Stimulated activated CD4-positive, alpha-beta T cell treated with anti-CD3 and anti-CD28 coated beads, Interleukin-4, amount 100 ng/mL, for 4 hours (primary cell): ENCODE data around the gene ADD2.

Experiments used
- DNase-seq, 2 experiments: peaks; one replicate each; pipeline ENCODE4 v3.0.0-alpha.2; 2020

ADD2 gene

GRCh38 chr2:70784320-70784719 is 16.3 kb upstream of the ADD2 start:
- DNase-seq, result no peak

GRCh38 chr2:70779911-70780545 is 12.0 kb upstream of the ADD2 start:
- no peak for DNase-seq

- no peak for DNase-seq
Measured at GRCh38 chr2:70779491-70779890, 11.5 kb upstream of the ADD2 start.

- no peak for DNase-seq
Measured at GRCh38 chr2:70778676-70779075, 10.7 kb upstream of the ADD2 start.

- DNase-seq, result no peak
Measured at GRCh38 chr2:70777450-70777849, 9.4 kb upstream of the ADD2 start.

GRCh38 chr2:70776266-70776665 is 8.3 kb upstream of the ADD2 start:
- no peak for DNase-seq

- no peak for DNase-seq
Measured at GRCh38 chr2:70775141-70775540, 7.1 kb upstream of the ADD2 start.

- DNase-seq, result no peak
Measured at GRCh38 chr2:70772486-70773155, 4.6 kb upstream of the ADD2 start.

GRCh38 chr2:70771446-70771845 is 3.4 kb upstream of the ADD2 start:
- no peak for DNase-seq

GRCh38 chr2:70769450-70769849 is 1.4 kb upstream of the ADD2 start:
- no peak for DNase-seq

- no peak for DNase-seq
Measured at GRCh38 chr2:70768590-70769085, 638 bp upstream of the ADD2 start.

- DNase-seq, result peak in 1 of 2 experiments; percentile 7
Measured at GRCh38 chr2:70767079-70767698, 811 bp downstream of the ADD2 start.

GRCh38 chr2:70766357-70767078 is 1.5 kb downstream of the ADD2 start:
- DNase-seq, result no peak

GRCh38 chr2:70765507-70765906 is 2.5 kb downstream of the ADD2 start:
- no peak for DNase-seq

GRCh38 chr2:70759446-70759845 is 8.6 kb downstream of the ADD2 start:
- no peak for DNase-seq

- no peak for DNase-seq
Measured at GRCh38 chr2:70757966-70758365, 10.0 kb downstream of the ADD2 start.

- no peak for DNase-seq
Measured at GRCh38 chr2:70757360-70757759, 10.6 kb downstream of the ADD2 start.

- no peak for DNase-seq
Measured at GRCh38 chr2:70756128-70756527, 11.9 kb downstream of the ADD2 start.

- DNase-seq, result no peak
Measured at GRCh38 chr2:70753902-70754301, 14.1 kb downstream of the ADD2 start.

- DNase-seq, result no peak
Measured at GRCh38 chr2:70753031-70753430, 15.0 kb downstream of the ADD2 start.

- DNase-seq, result no peak
Measured at GRCh38 chr2:70752396-70752795, 15.6 kb downstream of the ADD2 start.

GRCh38 chr2:70751881-70752280 is 16.1 kb downstream of the ADD2 start:
- no peak for DNase-seq

- DNase-seq, result no peak
Measured at GRCh38 chr2:70750320-70750719, 17.7 kb downstream of the ADD2 start.
